Stimulated activated CD8-positive, alpha-beta memory T cell treated with anti-CD3 and anti-CD28 coated beads, Interleukin-2, amount 100 ng/mL, for 1 hour (primary cell): ENCODE measurements around the gene TAS2R31.
"Not testable (repeated sequence)": the region's sequence is repeated elsewhere in the genome, so short reads cannot be mapped to it uniquely, and the experiment has no call there.

ENCODE experiments used
- DNase-seq, 2 donors: peaks; one replicate each; pipeline ENCODE4 v3.0.0-alpha.2; 2020; ENCODE audit warnings: low read depth in 2 of 2

TAS2R31 gene, protein sequence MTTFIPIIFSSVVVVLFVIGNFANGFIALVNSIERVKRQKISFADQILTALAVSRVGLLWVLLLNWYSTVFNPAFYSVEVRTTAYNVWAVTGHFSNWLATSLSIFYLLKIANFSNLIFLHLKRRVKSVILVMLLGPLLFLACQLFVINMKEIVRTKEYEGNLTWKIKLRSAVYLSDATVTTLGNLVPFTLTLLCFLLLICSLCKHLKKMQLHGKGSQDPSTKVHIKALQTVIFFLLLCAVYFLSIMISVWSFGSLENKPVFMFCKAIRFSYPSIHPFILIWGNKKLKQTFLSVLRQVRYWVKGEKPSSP

DNA sequence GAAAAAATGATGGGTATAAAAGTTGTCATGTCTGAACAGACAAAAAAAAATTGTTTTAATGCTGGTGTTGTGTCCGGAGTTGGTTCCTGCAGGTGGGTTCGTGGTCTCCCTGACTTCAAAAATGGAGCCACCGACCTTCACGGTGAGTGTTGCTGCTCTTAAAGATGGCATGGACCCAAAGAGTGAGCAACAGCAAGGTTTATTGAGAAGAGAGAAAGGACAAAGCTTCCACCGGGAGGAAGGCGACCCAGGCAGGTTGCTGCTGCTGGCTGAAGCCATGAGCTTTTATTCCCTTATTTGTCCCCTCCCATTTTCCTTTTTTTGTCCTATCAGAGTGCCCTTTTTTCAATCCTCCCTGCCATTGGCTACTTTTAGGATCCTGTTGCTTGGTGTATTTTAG lies at the start of gene TAS2R31:
TSS of gene TAS2R31 (minus strand) at position 101 of the 400 bp plus-strand sequence. CDS start at position 29, 72 bp downstream.
- DNase-seq = no peak

DNA sequence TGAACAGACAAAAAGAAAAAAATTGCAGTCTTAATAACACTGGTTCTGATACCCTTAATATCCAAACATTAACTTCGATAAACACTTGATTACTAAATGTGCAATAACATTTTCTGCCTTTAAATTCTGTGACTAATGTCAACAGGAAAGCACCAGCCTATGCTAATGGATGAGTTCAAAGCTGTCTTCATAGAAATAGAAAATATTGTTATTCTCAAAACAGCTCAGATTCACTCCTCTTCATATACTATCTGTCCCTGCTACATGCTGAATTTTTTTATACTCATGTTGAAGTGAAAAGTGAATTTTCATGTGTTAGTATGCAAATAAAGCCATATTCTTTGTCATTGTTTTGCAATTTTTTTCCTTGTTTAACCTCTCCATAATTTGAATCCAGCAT lies 47.0 kb upstream of the TAS2R31 start:
- no peak for DNase-seq

DNA sequence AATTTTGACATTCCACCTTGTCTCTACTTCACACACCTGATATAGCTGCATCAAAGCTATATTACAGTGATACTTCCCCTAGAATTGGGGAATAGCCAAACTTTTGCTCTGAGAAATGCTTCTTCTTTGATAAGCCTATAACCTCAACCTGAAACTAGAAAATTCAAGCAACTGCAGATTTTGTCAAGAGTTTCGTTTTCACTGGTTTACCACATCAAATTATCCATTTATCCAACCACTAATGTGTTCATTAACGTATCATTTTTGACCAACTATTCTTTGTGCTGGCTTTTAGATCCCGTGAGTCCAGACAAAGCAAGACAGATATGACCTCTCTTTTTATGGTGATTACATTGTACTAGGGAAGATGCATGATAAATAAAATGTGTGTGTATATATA lies 44.4 kb upstream of the TAS2R31 start:
- DNase-seq = no peak

DNA sequence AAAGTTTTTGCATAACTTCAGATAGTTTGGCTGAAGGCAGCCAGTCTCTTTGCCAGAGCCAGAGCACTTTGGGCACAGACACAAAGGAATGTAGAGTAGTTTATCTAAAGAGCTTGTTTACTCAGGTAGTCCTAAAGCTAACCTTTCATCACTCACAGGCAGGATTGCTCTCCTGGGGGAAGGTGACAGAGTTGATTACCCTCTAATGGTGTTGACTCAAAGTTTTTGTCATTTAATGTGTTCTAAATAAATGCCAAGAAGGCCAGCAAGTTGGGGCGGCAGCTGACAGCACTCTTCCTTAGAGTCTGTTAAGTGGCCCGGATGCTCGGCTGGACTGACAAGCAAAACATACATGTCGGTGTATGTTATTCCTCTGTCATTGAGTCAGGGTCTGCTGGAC lies 40.2 kb upstream of the TAS2R31 start:
- no peak for DNase-seq

DNA sequence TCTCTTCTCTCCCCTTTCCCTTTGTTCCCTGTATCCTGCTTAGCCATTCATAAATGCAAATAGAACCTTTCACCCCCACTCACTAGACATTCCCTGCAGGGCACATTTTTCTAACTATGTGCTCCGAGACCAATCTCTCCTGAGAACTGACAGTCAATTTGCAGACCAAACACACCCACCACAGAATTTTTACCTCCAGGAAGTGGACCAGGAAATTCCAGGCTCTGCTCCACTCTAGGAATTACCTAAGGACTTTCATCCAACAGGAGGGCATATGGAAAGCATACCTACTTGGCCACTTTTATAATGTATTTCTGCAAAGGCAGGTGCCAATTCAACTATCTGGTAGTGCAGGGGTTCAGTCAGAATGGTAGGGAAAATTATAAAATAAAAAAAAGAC lies 39.8 kb upstream of the TAS2R31 start:
- DNase-seq = no peak

DNA sequence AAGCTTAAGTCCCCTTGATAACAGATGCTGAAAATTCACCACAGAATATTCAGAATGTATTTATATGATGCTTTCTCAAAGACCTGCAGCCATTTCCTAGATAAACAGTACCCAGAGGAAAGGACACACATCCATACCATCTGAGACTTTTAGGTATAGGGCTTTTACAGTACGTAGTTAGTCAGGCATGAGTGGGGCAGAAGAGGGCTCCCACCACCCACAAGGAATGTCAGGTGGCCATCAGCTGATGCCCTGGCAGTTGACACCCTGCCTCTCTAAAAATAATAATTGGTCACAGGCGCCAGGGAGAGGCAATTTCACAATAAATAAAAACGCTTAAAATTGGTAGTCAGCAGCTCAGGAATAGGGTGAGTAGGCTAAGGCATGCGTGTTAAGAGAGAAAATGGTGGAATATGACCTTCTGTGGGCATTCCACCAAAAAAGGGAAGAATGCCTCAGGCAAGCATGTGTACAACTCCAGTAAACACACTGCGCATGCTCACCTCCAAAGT lies 38.7 kb upstream of the TAS2R31 start:
- DNase-seq = no peak

DNA sequence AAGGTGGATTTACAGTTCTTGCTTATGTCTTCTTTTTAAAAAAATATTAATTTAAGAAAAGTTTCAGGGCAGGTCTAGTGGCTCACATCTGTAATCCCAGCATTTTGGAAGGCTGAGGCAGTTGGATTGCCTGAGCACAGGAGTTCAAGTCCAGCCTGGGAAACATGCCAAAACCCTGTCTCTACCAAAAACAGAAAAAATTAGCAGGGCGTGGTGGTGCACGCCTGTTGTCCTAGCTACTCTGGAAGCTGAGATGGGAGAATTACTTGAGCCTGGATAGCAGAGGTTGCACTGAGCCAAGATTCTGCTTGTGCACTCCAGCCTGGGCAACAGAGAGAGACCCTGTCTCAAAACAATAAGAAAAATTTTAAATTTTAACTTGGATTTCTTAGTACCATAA lies 36.3 kb upstream of the TAS2R31 start:
- DNase-seq = no peak

DNA sequence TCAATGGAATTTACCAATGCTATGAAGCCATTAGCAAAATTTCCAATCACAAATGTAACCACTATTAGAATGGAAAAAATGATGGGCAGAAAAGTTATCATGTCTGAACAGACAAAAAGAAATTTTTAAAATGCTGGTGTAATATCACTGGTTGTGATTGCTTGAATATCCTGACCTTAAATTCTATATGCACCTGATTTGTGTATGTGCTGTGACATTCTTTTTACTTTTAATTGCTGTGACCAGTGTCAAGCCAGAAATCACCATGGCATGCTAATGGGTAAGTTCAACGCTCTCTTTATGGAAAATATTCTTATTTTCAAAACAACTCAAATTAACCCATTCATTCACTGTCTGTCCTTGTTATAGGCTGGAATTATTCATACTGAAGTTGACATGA lies 31.0 kb upstream of the TAS2R31 start, which contains the start of gene TAS2R46:
TSS of gene TAS2R46 (minus strand) at position 101 of the 400 bp plus-strand sequence. CDS start at position 101, 0 bp downstream.
- DNase-seq = not testable (repeated sequence)

DNA sequence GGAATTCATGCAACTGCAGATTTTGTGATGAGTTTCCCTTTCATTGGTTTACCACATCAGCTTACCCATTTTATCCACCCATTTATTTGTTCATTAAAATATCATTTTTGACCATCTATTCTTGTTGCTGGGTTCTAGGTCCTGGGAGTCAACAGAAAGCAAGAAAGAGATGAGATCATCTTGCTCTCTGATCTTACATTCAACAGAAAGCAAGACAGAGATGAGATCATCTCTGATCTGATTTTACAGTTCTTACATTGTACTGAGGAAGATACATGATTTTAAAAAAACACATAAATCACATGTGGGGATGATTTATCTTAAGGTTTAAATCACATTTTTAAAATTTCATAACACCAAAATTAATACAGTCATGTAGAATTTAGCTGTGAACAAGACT lies 28.6 kb upstream of the TAS2R31 start:
- no peak for DNase-seq

DNA sequence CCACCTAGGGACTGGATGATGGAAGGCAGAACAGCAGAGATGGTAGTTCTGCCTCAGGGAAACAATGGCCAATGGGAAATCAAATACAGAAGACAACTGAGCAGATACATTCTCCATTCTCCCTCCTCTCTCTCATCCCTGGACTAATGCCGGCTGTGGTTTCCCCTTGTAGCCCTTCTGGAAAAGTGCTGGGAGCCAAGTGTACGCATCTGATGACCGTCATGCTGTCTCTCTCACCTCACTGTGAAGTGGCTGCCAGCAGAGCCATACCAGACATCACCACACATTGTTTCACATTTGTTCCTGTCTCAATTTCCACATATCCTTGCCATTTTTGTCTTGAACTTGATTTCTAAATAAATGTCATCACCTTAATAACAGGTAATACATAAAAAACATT lies 27.8 kb upstream of the TAS2R31 start:
- no peak for DNase-seq

DNA sequence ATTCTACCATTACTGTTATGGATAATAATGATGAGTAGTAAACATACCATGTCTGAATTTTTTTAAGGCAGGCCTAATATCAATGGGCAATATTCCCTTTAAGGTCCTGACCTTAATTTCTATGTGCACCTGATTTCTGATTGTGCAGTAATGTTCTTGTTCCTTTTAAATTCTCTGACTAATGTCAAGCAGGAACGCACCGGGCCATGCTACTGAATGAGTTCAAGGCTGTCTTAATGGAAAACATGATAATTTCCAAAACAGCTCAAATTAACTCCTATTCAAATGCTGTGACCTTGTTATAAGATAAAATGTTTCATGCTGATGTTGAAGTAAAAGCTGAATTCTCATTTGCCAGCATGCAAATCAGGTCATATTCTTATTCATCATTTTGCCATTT lies 24.1 kb upstream of the TAS2R31 start:
- no peak for DNase-seq

DNA sequence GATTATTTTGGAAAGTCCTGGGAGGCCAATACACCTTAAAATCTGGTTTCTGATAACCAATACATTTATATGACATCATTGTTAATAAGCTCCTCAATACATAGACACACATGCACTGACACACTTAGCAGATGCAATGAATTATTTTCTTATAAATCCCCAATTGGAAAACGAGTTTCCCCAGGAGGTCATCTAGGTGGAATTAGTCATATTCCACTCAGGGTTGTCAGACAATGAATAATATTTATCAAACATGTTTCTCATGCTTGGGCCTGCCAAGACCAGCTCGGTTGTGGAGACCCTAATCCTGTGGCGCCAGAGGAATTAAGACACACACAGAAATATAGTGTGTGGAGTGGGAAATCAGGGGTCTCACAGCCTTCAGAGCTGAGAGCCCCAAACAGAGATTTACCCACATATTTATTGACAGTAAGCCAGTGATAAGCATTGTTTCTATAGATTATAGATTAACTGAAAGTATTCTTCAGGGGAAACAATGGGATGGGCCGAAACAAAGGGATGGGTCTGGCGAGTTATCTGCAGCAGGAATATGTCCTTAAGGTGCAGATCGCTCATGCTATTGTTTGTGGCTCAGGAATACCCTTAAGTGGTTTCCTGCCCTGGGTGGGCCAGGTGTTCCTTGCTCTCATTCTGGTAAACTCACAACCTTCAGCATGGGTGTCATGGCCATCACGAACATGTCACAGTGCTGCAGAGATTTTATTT lies 18.8 kb upstream of the TAS2R31 start:
- not testable (repeated sequence) for DNase-seq

DNA sequence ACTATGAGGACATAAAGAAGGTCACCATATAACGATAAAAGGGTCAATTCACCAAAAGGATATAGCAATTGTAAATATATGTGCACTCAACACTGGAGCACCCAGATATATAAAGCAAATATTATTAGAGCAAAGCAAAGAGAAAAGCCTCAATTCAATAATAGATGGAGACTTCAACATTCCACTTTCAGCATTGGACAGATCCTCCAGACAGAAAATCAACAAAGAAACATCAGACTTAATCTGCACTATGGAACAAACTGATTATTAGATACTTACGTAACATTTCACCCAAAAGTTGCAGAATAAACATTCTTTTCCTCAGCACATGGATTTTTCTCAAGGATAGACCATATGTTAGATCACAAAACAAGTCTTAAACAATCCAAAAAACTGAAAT lies 10.2 kb upstream of the TAS2R31 start:
- not testable (repeated sequence) for DNase-seq

DNA sequence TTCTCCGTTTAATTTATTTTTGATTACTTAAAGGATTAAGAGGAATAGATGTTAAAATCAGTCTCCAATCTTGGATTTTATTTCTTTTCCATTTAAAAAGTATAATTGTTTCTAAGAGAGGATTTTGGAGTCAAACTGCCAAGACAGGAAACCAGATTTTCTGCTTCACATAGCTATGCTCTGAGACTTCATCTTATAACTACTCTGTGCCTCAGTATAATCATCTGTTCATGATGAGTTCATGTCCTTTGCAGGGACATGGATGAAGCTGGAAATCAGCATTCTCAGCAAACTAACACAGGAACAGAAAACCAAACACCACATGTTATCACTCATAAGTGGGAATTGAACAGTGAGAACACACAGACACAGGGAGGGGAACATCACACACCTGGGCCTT lies 9.0 kb upstream of the TAS2R31 start:
- DNase-seq = no peak

DNA sequence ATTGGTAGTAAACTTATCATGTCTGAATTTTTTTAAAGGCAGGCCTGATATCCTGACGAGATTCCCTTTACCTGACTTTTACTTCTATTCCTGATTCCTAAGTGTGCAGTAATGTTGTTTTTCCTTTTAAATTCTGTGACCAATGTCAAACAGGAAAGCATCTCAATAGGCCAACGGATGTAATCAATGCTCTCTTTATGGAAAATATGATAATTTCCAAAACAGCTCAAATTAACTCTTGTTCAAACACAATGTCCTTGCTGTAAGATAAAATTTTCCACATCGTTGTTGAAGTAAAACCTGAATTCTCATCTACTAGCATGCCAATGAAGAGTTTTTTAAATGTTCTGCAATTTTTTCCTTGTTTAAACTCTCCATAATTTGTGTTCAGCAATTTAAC lies 8.0 kb upstream of the TAS2R31 start:
- no peak for DNase-seq

DNA sequence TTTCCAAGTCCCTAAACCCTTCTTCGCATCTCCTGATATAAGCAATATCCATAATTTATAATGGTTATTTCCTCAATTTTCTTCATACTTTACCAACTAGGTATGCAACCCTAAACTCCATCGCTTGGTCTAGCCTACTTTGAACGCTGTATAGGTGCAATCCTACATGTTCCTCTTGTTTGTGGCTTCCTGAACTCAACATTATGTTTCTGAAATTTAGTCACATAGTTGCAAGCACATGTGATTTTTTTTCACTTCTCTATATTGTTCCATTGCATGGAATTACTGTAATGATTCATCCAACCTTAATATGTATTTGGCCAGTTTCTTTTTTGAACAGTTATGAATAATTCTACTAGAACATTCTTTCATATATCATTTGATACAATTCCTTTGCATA lies 2.8 kb upstream of the TAS2R31 start:
- DNase-seq = not testable (repeated sequence)

DNA sequence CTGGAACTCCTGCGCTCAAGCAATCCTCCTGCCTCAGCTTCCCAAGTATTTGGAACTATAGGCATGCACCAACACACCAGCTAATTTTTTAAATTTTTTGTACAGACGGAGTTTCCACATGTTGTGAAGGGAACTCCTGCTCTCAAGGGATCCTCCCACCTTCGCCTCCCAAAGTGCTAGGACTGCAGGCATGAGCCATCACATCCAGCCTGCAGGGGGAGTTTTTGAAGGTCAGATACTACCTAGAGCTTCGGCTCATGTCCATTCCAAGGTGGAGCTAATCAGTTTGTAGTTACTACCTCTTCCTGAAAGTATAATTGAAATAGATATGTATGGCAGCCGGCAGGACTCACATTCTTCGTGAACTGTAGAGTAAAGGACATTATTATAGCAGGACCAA lies 5.1 kb downstream of the TAS2R31 start:
- DNase-seq = no peak

DNA sequence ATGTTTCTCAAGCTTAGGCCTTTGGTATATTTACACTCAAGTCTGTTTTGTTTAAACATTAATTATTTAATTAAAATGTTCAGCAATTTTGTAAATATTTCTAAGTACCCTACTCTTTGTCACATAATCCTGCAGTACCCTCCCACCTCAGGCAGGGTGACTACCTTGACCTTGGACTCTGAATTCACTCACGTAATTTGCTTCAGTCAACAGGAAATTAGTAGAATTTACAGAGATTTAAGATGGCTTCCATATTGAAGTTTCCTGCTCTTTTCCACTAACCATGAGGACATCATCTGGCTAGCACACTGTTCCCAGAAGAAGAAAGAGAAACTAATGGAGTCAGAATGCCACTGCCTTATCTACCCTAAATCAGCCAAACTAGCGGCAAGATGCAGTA lies 7.8 kb downstream of the TAS2R31 start:
- DNase-seq = no peak

DNA sequence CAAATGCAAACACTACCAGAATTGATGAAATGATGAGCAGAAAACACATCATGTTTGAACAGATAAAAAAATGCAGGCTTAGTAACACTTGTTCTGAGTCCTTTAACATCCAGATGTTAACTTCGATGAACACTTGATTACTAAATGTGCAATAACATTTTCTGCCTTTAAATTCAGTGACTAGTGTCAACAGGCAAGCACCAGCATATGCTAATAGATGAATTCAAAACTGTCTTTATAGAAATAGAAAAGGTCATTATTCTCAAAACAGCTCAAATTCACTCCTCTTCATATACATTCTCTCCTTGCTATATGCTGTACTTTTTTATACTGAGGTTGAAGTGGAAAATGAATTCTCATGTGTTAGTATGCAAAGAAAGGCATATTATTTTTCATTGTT lies 8.7 kb downstream of the TAS2R31 start, which contains the start of gene TAS2R19:
TSS of gene TAS2R19 (minus strand) at position 101 of the 400 bp plus-strand sequence. CDS start at position 52, 49 bp downstream.
- DNase-seq = no peak

DNA sequence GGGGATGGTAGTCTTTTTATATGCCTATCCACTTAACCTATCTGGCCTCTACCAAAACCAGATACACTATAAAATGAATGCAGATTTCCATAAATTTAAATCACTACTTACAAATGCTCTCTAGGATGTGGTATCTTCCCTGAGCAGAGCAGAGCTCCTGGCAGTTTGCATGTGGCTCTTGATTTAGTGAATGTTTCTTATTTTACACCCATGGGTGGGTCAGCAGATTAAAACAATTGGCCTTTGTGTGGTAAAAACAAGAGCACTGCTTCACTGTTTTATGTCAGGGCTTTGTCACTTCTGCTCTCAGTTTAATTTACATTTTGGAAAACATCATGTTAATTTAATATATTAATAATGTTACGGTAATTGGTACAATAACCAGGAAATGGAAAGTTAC lies 14.3 kb downstream of the TAS2R31 start:
- DNase-seq = no peak

DNA sequence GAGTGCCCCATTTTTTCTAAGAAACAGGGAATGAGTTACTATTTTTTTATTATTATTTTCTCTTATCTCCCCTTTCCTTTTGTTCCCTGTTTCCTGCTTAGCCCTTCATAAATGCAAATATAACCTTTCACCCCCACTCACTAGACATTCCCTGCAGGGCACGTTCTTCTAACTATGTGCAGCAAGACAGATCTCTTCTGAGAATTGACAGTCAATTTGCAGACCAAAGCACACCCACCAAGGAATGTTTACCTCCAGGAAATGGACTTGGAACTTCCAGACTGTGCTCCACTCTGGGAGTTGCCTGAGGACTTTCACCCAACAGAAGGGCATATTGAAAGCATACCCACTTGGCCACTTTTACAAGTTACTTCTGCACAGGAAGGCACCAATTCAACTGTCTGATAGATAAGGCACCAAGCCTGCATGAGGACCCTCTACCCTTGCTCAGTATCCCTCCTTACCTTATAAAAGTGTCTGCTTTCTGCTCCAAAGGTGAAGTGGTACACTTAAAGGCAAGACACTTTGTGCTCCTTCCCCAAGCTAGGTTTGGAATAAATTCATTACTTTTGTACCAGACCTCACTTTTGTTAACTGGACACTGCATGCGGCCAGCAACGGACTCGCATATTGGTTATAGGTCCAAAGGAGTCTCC lies 15.3 kb downstream of the TAS2R31 start:
- DNase-seq = no peak

DNA sequence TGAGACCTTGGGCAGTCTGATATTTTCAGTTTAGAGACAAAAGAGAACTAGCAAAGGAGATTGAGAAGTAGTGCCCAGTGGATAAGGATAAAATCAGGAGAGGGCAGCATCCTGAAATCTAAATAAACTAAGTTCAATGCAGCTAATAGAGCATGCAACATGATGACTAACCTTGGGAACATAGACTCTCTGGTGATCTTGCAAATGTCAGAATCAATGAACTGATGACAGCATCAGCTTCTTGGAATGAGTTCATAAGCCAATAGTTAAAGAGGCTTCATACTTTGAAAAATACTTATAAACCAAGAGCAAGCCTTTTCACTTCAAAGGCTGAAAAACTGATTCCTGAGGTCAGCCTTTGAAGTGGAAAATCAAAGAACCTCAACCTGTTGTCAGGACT lies 17.0 kb downstream of the TAS2R31 start:
- no peak for DNase-seq
